H9 (cell line): ENCODE results near the gene OR10A3. TPM values are rescaled to one million over a fixed set of nuclear protein-coding genes. Genes with fewer than 3 reads are reported as not detected.

Experiments used
- DNase-seq: peaks from one replicate; pipeline ENCODE4 v3.0.0-alpha.2; 2017
- H2AFZ ChIP-seq: one replicate; pipeline ENCODE4 v1.6.1; 2013; ENCODE audit warnings: mild to moderate bottlenecking, low read length, control low read depth, moderate library complexity
- H2AK5ac ChIP-seq: 2 replicates; pipeline ENCODE4 v1.6.1; 2013; ENCODE audit warnings: low read length, control low read depth, mixed read lengths; ENCODE audit not compliant: insufficient read length
- H2BK120ac ChIP-seq: one replicate; pipeline ENCODE4 v1.6.1; 2013; ENCODE audit warnings: low read depth, mild to moderate bottlenecking, low read length, control low read depth, inconsistent platforms; ENCODE audit not compliant: poor library complexity, severe bottlenecking
- H2BK12ac ChIP-seq: 2 replicates; pipeline ENCODE4 v1.6.1; 2013; ENCODE audit warnings: low read length, control low read depth, mixed read lengths, low read depth; ENCODE audit not compliant: insufficient read length
- H2BK15ac ChIP-seq: 2 replicates; pipeline ENCODE4 v1.6.1; 2013; ENCODE audit warnings: low read depth, low read length, control low read depth
- H2BK20ac ChIP-seq: one replicate; pipeline ENCODE4 v1.6.1; 2013; ENCODE audit warnings: low read depth, mild to moderate bottlenecking, low read length, control low read depth, inconsistent platforms; ENCODE audit not compliant: poor library complexity, severe bottlenecking
- H2BK5ac ChIP-seq: 2 replicates; pipeline ENCODE4 v1.6.1; 2013; ENCODE audit warnings: low read length, control low read depth, mixed read lengths; ENCODE audit not compliant: insufficient read length
- H3K14ac ChIP-seq: 2 replicates; pipeline ENCODE4 v1.6.1; 2013; ENCODE audit warnings: low read length, control low read depth; ENCODE audit not compliant: insufficient read depth
- H3K18ac ChIP-seq: 2 replicates; pipeline ENCODE4 v1.6.1; 2013; ENCODE audit warnings: low read depth, mild to moderate bottlenecking, mixed read lengths, low read length, control low read depth; ENCODE audit not compliant: insufficient read length
- H3K23ac ChIP-seq: 2 replicates; pipeline ENCODE4 v1.6.1; 2013; ENCODE audit warnings: low read length, control low read depth, mixed read lengths, low read depth; ENCODE audit not compliant: insufficient read length
- H3K23me2 ChIP-seq: 2 replicates; pipeline ENCODE4 v1.6.1; 2013; ENCODE audit warnings: low read depth, mild to moderate bottlenecking, mixed read lengths, low read length, control low read depth; ENCODE audit not compliant: insufficient read length, poor library complexity, severe bottlenecking
- H3K27ac ChIP-seq: 2 replicates; pipeline ENCODE4 v1.5.1; 2013; ENCODE audit warnings: low read length, control low read depth, mixed read lengths, low read depth; ENCODE audit not compliant: insufficient read length
- H3K27me3 ChIP-seq: 2 replicates; pipeline ENCODE4 v1.6.1; 2013; ENCODE audit warnings: low read length, control low read depth, inconsistent platforms; ENCODE audit not compliant: insufficient read depth
- H3K4ac ChIP-seq: 2 replicates; pipeline ENCODE4 v1.6.1; 2013; ENCODE audit warnings: low read depth, mild to moderate bottlenecking, control low read depth, inconsistent platforms, low read length, moderate library complexity
- H3K4me1 ChIP-seq: 2 replicates; pipeline ENCODE4 v1.6.1; 2013; ENCODE audit warnings: low read length, control low read depth, inconsistent platforms; ENCODE audit not compliant: insufficient read depth
- H3K4me2 ChIP-seq: 2 replicates; pipeline ENCODE4 v1.6.1; 2013; ENCODE audit warnings: low read length, control low read depth, mixed read lengths; ENCODE audit not compliant: insufficient read length, insufficient read depth
- H3K56ac ChIP-seq: 2 replicates; pipeline ENCODE4 v1.6.1; 2013; ENCODE audit warnings: low read depth, mild to moderate bottlenecking, mixed read lengths, low read length, control low read depth; ENCODE audit not compliant: insufficient read length
- H3K79me1 ChIP-seq: 2 replicates; pipeline ENCODE4 v1.6.1; 2013; ENCODE audit warnings: low read depth, mild to moderate bottlenecking, moderate library complexity, low read length, control low read depth, inconsistent platforms; ENCODE audit not compliant: insufficient read depth, poor library complexity, severe bottlenecking
- H3K79me2 ChIP-seq: 2 replicates; pipeline ENCODE4 v1.6.1; 2013; ENCODE audit warnings: low read length, control low read depth, inconsistent platforms; ENCODE audit not compliant: insufficient read depth
- H3K9ac ChIP-seq: 2 replicates; pipeline ENCODE4 v1.6.1; 2013; ENCODE audit warnings: low read length, control low read depth, mixed read lengths; ENCODE audit not compliant: insufficient read length; ENCODE audit errors: extremely low read depth
- H3K9me3 ChIP-seq: one replicate; pipeline ENCODE4 v1.6.1; 2013; ENCODE audit warnings: low read depth, low read length, inconsistent platforms; ENCODE audit not compliant: control insufficient read depth
- H3T11ph ChIP-seq: one replicate; pipeline ENCODE4 v1.6.1; 2013; ENCODE audit warnings: mild to moderate bottlenecking, low read length, control low read depth, inconsistent platforms
- H4K20me1 ChIP-seq: one replicate; pipeline ENCODE4 v1.6.1; 2013; ENCODE audit not compliant: control insufficient read depth, insufficient read length, insufficient read depth
- H4K5ac ChIP-seq: 2 replicates; pipeline ENCODE4 v1.6.1; 2013; ENCODE audit warnings: low read depth, mild to moderate bottlenecking, mixed read lengths, low read length, control low read depth; ENCODE audit not compliant: insufficient read length
- H4K8ac ChIP-seq: replicated peaks from 2 replicates; pipeline ENCODE4 v1.6.1; 2013; ENCODE audit warnings: low read length, control low read depth, mixed read lengths, low read depth; ENCODE audit not compliant: insufficient read length
- H4K91ac ChIP-seq: 2 replicates; pipeline ENCODE4 v1.6.1; 2013; ENCODE audit warnings: low read depth, mild to moderate bottlenecking, moderate library complexity, mixed read lengths, low read length, control low read depth; ENCODE audit not compliant: insufficient read length
- H3K27ac Mint-ChIP-seq, 3 experiments: 2 replicates in 2 of 3; 3 replicates in 1 of 3; pipeline ENCODE4 v1.8.0; 2020 to 2021; ENCODE audit warnings: mixed read lengths in 3 of 3, mild to moderate bottlenecking in 1 of 3, moderate library complexity in 1 of 3
- H3K27me3 Mint-ChIP-seq: 2 replicates; pipeline ENCODE4 v1.8.0; 2021; ENCODE audit warnings: low read depth, mild to moderate bottlenecking, moderate library complexity, mixed read lengths
- H3K36me3 Mint-ChIP-seq, 3 experiments: 2 replicates in 2 of 3; 3 replicates in 1 of 3; pipeline ENCODE4 v1.8.0; 2020 to 2021; ENCODE audit warnings: low read depth in 3 of 3, mixed read lengths in 3 of 3; ENCODE audit not compliant: insufficient read depth in 1 of 3
- H3K4me1 Mint-ChIP-seq, 2 experiments: 2 replicates each; pipeline ENCODE4 v1.8.0; 2020; ENCODE audit warnings: mixed read lengths in 2 of 2
- H3K4me3 Mint-ChIP-seq, 2 experiments: 2 replicates in 1 of 2; 3 replicates in 1 of 2; pipeline ENCODE4 v1.8.0; 2020 to 2021; ENCODE audit warnings: mild to moderate bottlenecking in 2 of 2, mixed read lengths in 2 of 2, moderate library complexity in 1 of 2
- H3K9me3 Mint-ChIP-seq, 2 experiments: 2 replicates in 1 of 2; 3 replicates in 1 of 2; pipeline ENCODE4 v1.8.0; 2020; ENCODE audit warnings: mild to moderate bottlenecking in 2 of 2, mixed read lengths in 2 of 2, moderate library complexity in 1 of 2
- CTCF ChIP-seq: fragments of 200-600 bp; sonication (generic); conservative IDR thresholded peaks from 3 replicates; pipeline ENCODE4 v1.8.0; 2021; ENCODE audit warnings: antibody characterized with exemption, mild to moderate bottlenecking
- WGBS: extraction: QIAGEN DNeasy Blood & Tissue Kit; methylation state at CpG from one replicate; pipeline ENCODE4 v1.1.7; 2013; ENCODE audit warnings: missing lambda C conversion rate, low lambda C conversion rate, mixed read lengths; ENCODE audit not compliant: insufficient read length; ENCODE audit errors: extremely low coverage; 5-methylcytosine and 5-hydroxymethylcytosine counted together
- total RNA-seq: library from RNA; stranded (reverse); gene quantifications from 2 replicates; pipeline ENCODE4 v1.2.1, GENCODE V29; 2021

Gene OR10A3
- total RNA-seq, 1 experiment from 2014 or later = not detected

- Histone ChIP-seq H3K27ac (no peak overlapping the region), H2BK15ac (no peak overlapping the region), H3T11ph (no peak overlapping the region), H2AFZ (no peak overlapping the region), H4K8ac (no peak overlapping the region), H3K23ac (no peak overlapping the region), H3K4me1 (no peaks in the 10 kb centered on the region; the same call in 1 of the 2 replicates), H3K4me2 (no peak overlapping the region), H2BK120ac (no peak overlapping the region), H3K4ac (no peak overlapping the region), H4K91ac (no peak overlapping the region), H3K9ac (no peak overlapping the region), H2BK20ac (no peak overlapping the region), H3K56ac (no peak overlapping the region), H3K27me3 (no peaks in the 10 kb centered on the region), H3K79me2 (peaks cover 15% of the 10 kb centered on the region), H3K14ac (no peak overlapping the region; the same call in 1 of the 2 replicates), H2AK5ac (no peak overlapping the region), H2BK5ac (no peak overlapping the region), H4K5ac (no peak overlapping the region), H3K9me3 (no peaks in the 10 kb centered on the region), H3K79me1 (peaks cover 3% of the 10 kb centered on the region), H4K20me1 (no peaks in the 10 kb centered on the region), H3K23me2 (peaks cover 8% of the 10 kb centered on the region), H2BK12ac (no peak overlapping the region), H3K18ac (no peak overlapping the region)
- Mint-ChIP-seq H3K27me3 (no peaks in the 10 kb centered on the region; the same call in 1 of the 2 replicates), H3K9me3 (no peaks in the 10 kb centered on the region; a peak in 1 of 5 replicates), H3K27ac (no peak overlapping the region; a peak in 1 of 7 replicates), H3K4me3 (no peak overlapping the region), H3K4me1 (peaks cover 15 to 28% of the 10 kb centered on the region in 2 experiments), H3K36me3 (peaks cover 4 to 7% (median 5%) of the 10 kb centered on the region in 3 experiments)
- no CpG with 5 or more reads among the region's 7 CpGs for WGBS
- no peak for TF ChIP-seq CTCF
- DNase-seq = no peak
Measured at GRCh38 chr11:7983832-7984590, 42.5 kb upstream of the OR10A3 start.
